Stimulated activated CD8-positive, alpha-beta memory T cell treated with anti-CD3 and anti-CD28 coated beads, Interleukin-12 subunit alpha, Interleukin-12 subunit beta, amount 100 ng/mL, for 24 hours (primary cell): ENCODE results near the gene KARS1.

ENCODE experiments used
- DNase-seq: peaks from one replicate; pipeline ENCODE4 v3.0.0-alpha.2; 2020; ENCODE audit errors: extremely low read depth

The KARS1 gene

DNA sequence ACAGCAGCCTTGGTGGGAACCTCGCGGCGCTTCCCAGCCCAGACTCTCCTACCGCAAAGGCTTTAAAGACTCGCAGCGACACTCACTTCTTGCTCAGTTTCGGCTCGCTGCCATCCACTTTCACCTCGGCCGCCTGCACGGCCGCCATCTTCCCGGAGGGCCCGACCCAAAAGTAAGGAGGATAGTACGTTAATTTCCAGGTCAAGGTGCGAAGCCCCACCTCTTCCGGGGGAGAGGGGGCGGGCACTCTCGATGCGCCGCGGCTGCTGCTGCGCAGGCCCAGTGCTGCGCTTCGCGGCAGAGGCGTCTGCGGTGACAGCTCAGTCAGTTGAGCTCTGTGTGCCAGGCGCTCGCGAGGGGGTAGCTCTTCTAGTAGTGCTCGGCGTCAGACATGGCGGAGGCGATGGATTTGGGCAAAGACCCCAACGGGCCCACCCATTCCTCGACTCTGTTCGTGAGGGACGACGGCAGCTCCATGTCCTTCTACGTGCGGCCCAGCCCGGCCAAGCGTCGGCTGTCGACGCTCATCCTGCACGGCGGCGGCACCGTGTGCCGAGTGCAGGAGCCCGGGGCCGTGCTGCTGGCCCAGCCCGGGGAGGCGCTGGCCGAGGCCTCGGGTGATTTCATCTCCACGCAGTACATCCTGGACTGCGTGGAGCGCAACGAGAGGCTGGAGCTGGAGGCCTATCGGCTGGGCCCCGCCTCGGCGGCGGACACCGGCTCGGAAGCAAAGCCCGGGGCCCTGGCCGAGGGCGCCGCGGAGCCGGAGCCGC, at the start of gene KARS1, which contains the start of gene TERF2IP:
KARS1 (minus strand) TSS at position 174 of the 773 bp plus-strand sequence; CDS start at position 148, 26 bp downstream.
TERF2IP (plus strand) TSS at position 282 of the 773 bp plus-strand sequence; CDS start at position 392, 110 bp downstream.
- DNase-seq: peak; percentile 88

DNA sequence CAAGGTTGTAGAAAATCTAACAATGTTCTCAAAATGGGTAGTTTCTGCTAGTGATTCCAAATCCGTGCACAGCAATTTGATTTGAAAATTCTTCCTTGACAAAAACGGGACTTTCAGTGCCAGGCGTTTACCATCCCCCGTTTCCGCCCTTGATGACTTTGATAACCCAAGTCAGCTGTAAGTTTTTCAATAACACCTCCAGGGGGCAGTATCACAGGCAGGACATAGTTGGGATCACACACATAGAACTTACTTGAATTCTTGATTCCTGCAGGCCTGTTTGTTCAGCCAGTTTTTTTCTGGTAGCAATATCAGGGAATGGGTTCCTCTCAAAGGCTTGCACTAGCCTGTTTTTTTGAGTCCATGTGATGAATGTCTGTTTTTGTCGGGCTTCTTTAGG, 48.2 kb upstream of the KARS1 start:
- no peak for DNase-seq

DNA sequence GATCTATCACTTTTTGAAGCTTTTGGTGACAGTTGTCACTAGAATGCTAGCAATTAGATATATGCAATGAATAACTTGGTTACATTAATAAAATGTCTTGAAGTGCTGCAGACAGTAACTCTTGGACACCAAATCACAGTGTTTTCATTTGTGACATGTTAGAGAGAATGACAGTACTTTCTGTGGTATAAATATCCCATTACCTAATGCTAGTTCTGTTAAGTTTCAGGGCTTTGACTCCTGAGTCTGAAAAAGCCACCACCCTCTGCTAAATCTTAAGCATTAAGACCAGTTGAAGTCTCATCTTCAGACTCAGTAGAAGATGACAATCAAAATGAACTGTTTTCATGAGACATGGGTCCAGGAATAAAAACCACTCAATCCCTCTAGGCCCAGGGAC, 39.9 kb upstream of the KARS1 start:
- DNase-seq: no peak

DNA sequence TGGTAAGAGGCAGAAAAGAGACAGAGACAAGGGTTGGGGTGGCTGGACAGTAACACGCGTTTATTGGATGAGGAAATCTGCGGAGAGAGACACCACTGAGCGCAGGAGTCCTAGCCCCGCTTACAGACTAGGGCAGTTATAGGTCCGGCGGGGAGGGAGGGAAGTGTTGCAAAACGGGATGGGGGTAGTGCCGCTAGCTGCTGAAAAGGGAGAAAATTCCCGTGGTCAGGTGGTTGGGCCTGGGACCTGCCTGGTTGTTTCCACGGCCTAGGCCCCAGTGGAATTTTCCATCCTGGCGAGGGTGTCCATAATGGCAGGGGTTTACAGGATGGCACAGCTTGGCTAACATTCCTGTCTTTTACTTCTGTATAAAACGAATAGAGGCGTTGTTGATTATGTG, 34.8 kb upstream of the KARS1 start:
- DNase-seq: no peak

DNA sequence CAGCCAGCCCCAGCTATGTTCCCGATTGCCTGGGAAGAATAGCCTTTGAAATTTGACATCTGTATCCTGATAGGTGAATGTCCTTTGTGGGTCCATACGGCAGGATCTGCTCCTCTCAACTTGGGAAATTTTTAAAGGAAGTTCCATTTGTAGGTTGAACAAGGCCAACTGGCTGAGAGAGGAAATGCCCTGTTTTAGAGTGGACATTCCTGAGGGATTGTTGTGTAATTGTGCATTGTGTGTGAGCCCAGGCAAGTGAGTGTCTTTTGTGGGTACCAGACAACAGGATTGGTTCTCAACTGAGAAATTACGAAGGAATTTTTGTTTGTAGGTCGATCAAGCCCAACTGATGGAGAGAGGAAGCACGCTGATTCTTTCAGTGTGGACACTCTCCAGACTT, 31.9 kb upstream of the KARS1 start:
- DNase-seq: no peak

DNA sequence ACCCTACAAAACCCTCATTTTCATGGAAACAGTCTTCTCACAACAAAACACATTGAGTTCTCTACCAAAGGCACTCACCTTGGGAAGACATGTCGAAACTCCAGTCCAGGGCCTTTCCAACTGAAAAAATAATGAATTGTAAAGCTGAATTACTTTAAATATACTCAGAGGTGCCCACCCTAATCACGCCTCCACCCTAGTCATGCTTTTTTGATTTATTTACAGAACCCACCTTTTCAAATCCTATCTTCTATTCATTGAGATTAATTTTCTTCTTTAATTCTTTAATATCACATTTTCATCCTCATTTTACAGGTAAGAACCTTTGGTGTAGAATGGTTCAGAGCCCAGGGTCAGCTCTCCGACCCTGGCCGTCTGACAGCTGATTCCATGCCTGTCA, 29.4 kb upstream of the KARS1 start, which contains the start of gene CPHXL2:
CPHXL2 (minus strand) TSS at position 101 of the 400 bp plus-strand sequence; CDS start at position 91, 10 bp downstream.
- DNase-seq: no peak

DNA sequence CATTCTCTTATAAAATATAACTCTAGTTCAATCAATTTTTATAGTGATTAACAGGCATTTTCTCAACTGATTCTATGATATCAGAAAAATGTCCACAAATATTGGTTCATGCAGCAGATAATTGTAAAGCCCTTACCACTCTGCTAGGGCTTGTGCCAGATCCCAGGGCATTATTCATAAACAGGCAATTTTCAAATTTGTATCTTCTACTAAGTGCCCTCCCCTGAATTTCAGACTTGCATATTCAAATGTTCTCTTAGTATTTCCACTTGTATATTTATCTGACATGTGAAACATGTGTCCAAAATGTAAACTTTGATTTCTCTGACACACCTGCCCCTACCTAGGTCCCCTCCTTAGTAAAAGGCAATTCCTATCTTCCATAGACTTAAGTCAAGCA, 20.0 kb upstream of the KARS1 start:
- no peak for DNase-seq

DNA sequence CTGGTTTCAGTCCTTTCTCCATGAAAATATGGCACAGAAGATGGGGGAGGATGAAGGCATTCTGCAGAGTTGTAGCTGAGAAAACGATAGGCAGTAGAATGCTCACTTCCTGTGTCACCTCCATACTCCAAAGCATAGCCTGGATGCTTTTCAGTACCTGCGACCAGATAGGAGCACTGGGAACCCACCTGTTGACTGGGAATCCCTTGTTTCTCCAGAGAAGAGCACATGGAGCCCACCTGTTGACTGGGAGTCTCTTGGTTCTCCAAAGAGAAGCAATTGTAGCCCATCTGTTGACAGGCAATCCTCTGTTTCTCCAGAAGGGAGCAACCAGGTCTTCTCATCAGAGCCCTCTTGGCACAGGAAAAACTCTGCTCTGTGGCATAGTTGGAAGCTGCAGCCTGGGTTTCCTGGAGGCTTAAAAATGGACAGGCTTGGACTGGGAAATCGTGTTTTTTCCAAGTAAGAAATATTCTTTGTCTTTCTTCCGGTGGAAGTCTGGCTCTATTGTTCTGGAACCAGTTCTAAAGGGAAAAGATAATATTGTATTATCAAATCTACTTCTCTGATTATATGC, 13.3 kb upstream of the KARS1 start:
- DNase-seq: no peak

DNA sequence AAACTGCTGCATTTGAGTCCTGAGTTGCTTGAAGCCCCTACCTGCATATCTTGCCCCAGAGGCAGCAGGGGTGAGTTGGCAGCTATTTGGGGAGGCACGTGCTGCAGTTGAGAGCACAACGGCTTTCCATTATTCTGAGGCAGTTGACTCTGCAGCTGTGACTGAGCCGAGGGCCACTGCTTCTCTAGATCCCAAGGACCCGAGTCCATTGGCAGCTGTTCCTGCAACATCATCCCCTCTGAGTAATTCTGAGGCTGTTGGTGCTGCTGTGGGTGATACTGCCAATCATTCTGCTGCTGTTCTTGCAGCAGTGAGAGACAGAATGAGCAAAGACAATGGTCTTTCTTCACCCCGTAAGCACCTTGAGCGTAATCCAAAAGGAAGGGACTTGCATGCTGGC, 12.9 kb upstream of the KARS1 start:
- no peak for DNase-seq

DNA sequence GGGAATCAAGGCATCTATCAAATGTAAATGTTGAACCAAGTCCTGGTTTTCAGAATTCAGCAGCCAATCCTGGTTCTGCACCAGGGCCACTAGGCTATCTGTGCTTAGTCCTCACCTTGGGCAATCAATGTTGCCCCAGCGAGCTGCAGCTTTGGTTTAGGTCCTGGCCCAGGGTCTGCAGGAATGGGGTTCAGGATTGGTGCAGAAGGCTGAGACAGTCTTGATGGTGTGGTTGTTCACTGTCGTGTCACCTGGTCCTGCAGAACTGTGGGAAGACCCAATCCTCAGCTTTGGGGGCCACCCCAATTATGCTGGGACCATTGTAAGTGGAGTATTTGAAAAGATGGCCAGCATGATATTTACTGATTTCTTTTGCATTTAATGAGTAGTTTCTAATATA, 10.7 kb upstream of the KARS1 start:
- DNase-seq: no peak

DNA sequence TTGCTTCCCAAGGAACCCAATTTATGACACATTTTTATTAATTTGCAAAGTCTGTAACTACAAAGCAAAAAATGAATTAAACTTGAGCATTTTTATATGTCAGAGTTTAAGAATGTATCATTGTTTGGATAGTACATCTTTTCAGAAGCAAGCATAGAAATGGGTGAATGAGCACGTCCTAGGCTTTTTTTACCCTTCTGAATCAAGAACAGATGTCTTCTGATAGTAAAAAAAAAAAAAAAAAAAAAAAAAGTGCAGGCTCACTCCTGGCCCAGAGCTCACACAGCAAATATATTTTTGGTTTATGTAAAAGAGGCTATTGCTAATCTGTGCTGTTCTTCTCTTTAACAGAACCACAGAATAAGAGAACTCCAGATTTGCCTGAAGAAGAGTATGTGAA, 6.5 kb upstream of the KARS1 start:
- DNase-seq: no peak

DNA sequence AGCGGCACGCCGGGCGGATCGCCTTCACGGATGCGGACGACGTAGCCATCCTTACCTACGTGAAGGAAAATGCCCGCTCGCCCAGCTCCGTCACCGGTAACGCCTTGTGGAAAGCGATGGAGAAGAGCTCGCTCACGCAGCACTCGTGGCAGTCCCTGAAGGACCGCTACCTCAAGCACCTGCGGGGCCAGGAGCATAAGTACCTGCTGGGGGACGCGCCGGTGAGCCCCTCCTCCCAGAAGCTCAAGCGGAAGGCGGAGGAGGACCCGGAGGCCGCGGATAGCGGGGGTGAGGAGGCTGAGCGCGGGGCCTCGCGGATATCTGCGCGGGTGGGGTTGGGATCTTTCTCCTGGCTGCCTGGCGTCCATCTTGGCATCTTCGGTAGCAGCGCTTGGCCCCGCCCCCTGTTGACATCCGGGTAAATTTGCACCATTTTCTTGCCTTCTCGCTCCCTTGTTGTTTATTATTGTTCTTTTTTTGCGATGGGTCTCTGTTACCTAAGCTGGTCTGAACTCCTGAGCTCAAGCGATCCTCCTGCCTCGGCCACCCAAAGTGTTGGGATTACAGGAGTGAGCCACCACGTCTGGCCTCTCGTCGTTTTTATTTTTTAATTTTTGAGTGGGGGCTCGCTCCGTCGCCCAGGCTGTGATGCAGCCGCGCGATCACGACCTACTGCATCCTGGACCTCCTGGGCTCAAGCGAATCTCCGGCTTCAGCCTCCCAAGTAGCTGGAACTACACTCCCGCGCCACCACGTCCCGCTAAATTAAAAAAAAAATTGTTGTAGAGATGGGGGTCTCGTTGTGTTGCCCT, 1.0 kb upstream of the KARS1 start:
- DNase-seq: peak; percentile 68

DNA sequence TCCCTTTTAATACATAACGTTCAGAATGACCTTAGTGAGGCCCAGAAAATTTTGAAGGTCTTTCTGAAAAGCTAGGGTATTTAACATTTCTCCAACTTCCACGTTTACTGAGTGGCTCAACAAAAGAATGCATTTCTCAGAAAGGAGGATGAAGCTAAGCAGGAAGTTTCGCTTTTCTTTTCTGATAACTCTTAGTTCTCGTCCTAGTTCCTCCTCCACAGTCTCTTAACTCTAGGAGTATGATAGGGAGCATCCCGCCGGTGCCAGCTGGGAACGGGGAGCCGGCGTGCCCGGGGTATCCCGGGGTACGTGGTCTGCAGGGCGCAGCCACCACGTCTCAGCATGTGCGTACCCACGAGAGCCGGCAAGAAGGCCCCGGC, 363 bp downstream of the KARS1 start:
- DNase-seq: no peak

DNA sequence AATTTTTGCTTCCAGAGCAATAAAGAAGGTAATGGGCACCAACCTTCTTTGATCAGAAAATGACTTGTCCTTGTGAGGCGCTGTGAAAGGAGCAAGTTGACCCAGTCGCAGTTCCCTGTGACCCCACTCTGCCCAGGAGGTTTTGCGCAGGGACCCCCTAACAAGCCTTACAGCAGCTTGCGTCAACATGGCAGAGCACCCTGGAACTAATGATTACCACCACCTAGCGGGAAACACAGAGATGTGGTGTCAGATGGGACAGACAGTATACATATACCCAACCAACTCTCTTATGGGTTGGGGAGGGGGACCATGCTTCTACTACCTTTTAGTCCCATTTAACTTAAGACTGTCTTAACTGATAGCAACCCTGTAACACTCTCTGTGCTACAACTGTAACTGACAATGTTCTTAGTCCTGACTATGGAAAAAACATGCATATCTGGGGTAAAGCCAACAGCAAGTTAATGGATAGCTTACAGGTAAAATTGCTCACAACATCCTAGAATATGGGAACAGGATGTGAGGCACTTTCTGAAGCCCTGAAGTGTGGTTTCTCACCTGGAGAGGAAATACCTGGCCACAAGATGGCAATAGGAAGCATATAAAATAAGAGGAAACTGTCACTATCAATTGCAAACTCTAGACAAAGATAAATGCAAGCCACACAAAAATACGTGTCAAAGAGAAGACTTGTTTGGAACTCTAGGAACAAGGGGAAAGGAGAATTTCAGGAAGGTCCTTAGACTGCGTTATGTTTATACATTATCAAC, 3.0 kb downstream of the KARS1 start:
- no peak for DNase-seq

DNA sequence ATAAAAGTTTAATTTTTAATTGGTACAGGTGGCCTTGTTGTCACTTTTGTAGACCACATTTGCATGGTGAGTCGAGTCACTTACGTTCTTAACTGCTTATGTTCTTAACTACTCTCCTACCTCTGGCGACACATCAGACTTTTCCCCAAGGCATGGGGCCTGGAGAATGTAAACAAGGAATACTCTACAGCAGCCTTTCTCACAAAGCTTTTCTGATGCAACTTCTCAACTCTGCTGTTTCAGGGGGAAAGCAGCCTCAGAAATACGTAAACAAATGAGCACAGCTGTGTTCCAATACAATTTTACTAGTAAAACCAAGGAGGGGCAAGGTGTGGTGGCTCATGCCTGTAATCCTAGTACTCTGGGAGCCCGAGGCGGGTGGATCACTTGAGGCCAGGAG, 6.9 kb downstream of the KARS1 start:
- no peak for DNase-seq

DNA sequence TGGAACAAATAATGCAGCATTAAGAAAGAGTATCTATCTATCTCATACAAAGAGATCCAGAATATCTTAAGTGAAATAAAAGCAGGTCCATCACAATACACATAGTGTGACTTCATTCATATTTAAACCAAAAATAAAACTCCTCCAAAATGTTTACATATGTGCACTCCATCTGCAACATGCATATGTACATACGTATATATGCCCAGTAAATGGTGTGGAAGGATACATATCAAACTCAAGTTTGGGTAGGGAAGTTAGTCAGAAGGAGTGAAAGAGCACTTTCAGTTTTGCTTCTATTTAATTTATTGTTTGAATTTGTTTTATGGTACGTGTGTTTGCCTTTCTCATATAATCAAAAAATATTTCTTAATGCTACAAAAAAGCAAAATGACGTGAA, 12.4 kb downstream of the KARS1 start:
- no peak for DNase-seq

DNA sequence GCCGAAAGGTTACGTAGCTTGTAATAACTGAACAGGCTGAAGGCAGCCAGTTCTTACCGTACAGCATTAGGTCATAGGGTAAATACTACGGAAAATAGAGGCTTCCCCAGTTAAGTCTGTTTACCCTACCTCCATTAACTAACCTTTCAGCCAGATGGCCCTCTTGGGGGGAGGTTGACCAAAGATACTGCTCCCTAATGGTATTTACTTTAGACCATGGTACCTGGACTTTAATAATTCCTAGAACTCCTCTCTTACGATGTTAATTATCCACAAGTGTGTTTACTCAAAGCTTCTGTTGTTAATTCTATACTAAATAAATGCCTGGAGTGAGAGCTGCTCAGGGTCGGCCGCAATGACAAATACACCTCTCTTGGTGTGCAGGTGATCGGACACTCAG, 14.6 kb downstream of the KARS1 start:
- DNase-seq: no peak

DNA sequence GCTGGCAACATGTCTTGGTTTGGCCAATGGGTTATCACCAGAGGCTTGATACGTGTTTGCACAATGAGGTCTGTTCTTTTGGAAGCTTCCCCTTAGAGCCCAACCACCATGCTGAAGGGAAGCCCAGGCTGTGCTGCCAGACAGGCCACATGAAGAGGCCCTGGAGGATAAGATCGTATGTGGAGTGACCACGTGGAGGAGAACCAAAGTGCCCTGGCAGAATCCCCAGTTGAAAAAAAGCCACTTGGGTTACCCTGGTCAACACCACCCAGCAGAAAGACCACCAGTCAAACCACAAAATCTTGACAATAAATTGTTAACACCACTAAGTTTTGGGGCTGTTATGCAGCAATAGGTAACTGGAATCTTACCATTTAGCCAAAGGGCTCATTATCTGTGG, 17.4 kb downstream of the KARS1 start:
- DNase-seq: no peak

DNA sequence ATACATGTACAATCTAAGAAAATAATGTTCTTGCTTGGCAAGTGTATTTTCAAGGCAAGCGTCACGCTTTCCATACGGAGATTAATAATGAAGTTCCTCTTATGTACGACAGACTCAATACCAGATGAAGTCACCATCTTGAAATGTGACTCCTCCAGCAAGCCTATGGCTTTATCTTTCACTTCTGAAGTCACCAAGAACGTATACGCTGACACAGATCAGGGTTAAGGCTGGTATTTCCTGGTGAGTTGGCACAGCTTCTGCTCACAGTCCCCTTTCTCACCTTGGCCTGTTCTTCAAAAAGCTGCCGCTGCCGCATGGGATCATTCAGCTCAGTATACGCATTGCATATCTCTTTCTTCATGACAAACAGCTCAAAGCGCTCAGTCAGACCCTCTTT, 18.3 kb downstream of the KARS1 start:
- DNase-seq: no peak

DNA sequence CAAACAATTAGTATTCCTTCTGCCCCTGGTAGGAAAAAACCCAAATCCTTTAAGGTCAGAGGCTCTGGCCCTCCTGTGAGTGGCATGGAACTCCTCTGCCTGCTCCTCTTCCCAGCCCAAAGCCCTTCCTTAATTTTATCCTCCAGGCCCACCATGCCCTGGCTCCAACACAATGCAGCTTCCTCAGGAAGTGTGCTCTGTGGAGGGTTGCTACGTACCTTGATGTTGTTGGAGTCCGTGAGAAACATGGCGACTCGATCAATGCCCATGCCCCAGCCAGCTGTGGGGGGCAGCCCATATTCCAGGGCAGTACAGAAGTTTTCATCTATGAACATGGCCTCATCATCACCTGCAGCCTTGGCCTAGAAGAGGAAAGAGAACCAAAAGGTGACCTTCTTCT, 19.1 kb downstream of the KARS1 start:
- no peak for DNase-seq

DNA sequence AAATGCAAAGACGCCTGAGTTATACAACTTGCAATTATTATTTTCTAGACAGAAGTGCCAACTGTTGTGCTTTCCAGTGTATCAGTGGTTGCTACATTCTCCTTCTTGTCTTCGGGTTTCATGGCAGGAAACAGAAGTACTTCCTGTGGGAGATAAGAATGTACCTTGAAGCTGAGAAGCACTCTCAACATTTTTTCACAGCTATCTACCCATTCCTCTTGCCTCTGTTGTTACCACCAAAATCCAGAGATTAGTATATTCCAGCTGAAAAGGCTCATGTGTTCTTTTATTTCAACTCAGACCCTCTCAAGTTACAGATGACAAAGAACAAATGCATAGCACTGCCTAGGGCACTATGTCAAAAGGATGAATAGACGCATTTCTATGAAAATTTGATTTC, 19.6 kb downstream of the KARS1 start:
- no peak for DNase-seq

DNA sequence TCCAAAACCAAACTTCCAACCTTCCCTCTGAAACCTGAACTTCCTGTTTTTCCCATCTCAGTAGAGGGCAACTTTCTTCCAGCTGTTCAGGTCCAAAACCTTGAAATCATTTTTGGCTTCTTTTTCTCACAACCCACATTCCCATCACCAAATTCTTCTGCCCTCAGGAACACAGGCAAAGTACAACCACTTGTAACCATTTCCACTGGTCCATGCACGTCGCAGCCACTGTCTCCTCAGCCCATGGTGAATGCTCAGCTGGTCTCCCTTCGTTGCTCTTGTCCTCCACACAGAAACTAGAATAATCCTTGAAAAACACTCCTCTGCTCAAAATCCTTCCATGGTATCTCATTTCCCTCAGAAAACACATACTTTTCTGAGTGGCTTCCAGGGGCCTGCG, 20.7 kb downstream of the KARS1 start:
- no peak for DNase-seq
